CD4-positive, alpha-beta memory T cell (primary cell): ENCODE results near the gene EMP1. TPM values are rescaled to one million over a fixed set of nuclear protein-coding genes. Genes with fewer than 3 reads are reported as not detected.
"Not testable (repeated sequence)": the region's sequence is repeated elsewhere in the genome, so short reads cannot be mapped to it uniquely, and the experiment has no call there.

Source experiments
- CTCF ChIA-PET: fragments of 350-600 bp; sonication (Branson Sonifier 250); formaldehyde crosslinking; loops from one replicate; lab custom pipeline; 2021; ENCODE audit warnings: inconsistent platforms; ENCODE audit not compliant: partially characterized antibody; lab: Charles Lee
- POLR2A ChIA-PET: fragments of 350-600 bp; sonication (Branson Sonifier 250); formaldehyde crosslinking; loops from one replicate; lab custom pipeline; 2021; ENCODE audit not compliant: partially characterized antibody; lab: Charles Lee
- DNase-seq, 5 donors: peaks; one replicate each; pipeline versions ENCODE4 v3.0.0 to v3.0.0-alpha.2; 2020 to 2022; ENCODE audit warnings: mixed read lengths in 1 of 5
- H3K27ac ChIP-seq: one replicate; pipeline ENCODE4 v1.7.0; 2013; ENCODE audit warnings: low read depth, low read length
- H3K27me3 ChIP-seq: 2 replicates; pipeline ENCODE4 v1.7.0; 2013; ENCODE audit warnings: mild to moderate bottlenecking, low read length, moderate library complexity; ENCODE audit not compliant: insufficient read depth
- H3K36me3 ChIP-seq: 2 replicates; pipeline ENCODE4 v1.7.0; 2013; ENCODE audit warnings: mild to moderate bottlenecking, low read length, moderate library complexity; ENCODE audit not compliant: insufficient read depth
- H3K4me1 ChIP-seq: 2 replicates; pipeline ENCODE4 v1.7.0; 2013; ENCODE audit warnings: mild to moderate bottlenecking, low read length, moderate library complexity; ENCODE audit not compliant: insufficient read depth
- H3K4me3 ChIP-seq, 2 donors: one replicate each; pipeline ENCODE4 v1.7.0; 2013; ENCODE audit warnings: low read length in 2 of 2, mild to moderate bottlenecking in 1 of 2
- H3K9me3 ChIP-seq, 2 donors: one replicate each; pipeline ENCODE4 v1.7.0; 2013; ENCODE audit warnings: low read length in 2 of 2, control low read depth in 1 of 2; ENCODE audit not compliant: control insufficient read depth in 1 of 2
- H3K27ac Mint-ChIP-seq, 7 donors: one replicate each; pipeline ENCODE4 v1.8.0; 2020 to 2021; ENCODE audit warnings: mixed read lengths in 7 of 7, mild to moderate bottlenecking in 6 of 7, inconsistent platforms in 3 of 7, moderate library complexity in 3 of 7
- H3K27me3 Mint-ChIP-seq, 2 donors: one replicate each; pipeline ENCODE4 v1.8.0; 2020 to 2021; ENCODE audit warnings: mixed read lengths in 2 of 2
- H3K36me3 Mint-ChIP-seq, 2 donors: one replicate each; pipeline ENCODE4 v1.8.0; 2020 to 2021; ENCODE audit warnings: mixed read lengths in 2 of 2, inconsistent platforms in 1 of 2, mild to moderate bottlenecking in 1 of 2
- H3K4me1 Mint-ChIP-seq, 4 donors: one replicate each; pipeline ENCODE4 v1.8.0; 2020 to 2021; ENCODE audit warnings: mixed read lengths in 4 of 4, mild to moderate bottlenecking in 1 of 4
- H3K4me3 Mint-ChIP-seq, 8 donors: one replicate each; pipeline ENCODE4 v1.8.0; 2020 to 2021; ENCODE audit warnings: mixed read lengths in 8 of 8, mild to moderate bottlenecking in 7 of 8, moderate library complexity in 6 of 8, inconsistent platforms in 3 of 8
- H3K9me3 Mint-ChIP-seq, 8 donors: one replicate each; pipeline ENCODE4 v1.8.0; 2020 to 2021; ENCODE audit warnings: mixed read lengths in 8 of 8, mild to moderate bottlenecking in 5 of 8, inconsistent platforms in 3 of 8, moderate library complexity in 1 of 8
- intact Hi-C: fragments of 100-400 bp; cut with micrococcal nuclease; formaldehyde crosslinking; loops from one replicate; pipeline ENCODE4 v1.15.1; 2023
- polyA plus RNA-seq, 2 donors: library from polyadenylated mRNA; unstranded; fragments of 300-500 nt; fragmentation: Illumina TruSeq; gene quantifications; one replicate each; pipeline ENCODE4 v1.2.3, GENCODE V29; 2021
- total RNA-seq, 2 experiments: library from RNA; stranded (reverse); gene quantifications; one replicate each; pipeline ENCODE4 v1.2.3, GENCODE V29; 2021

The EMP1 gene
- total and polyA plus RNA-seq, 4 experiments from 2014 or later, result 0.50 to 5.8 (median 3.2) TPM

DNA sequence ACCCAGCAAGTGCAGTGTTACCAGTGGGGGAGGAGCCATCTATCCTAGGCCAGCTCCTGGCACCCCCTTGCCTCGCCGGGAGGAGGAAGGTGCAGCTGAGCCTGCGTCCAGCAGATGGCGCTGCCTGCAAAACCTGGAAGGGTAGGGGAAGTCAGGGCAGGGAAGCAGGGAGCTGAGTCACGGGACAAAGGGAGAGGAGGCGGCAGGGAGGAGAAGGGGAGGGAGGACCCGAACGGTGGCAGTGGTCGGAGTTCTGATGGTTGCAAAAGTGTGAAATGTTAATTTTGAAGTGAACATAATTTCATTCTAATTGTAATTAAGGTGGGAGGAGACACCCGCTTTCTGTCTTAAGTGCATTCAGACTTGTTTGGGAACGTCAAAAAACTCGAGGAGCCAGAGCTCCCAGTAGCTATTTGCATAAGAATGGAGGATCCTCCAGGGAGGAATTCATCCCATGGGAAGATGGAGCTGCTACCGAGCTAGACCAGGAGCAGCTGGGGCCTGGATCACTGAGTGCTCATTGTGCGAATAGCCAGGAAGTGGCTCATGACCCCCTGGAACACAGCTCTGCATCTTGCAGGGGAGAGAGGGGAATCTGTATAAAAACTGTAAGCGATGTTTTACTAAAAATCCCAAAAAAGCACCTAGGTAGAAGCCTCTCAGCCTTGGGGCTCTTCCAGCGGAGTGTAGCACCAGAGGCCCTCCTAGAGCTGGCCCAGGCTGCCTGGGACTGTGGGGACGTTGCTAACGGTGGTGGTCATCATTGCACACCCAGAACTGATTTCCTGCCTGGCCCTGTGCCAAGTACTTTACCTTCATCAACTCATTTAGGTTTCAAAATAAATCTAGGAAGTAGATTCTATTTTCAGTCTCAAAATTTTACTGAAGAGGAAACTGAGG lies 59.5 kb downstream of the EMP1 start:
- peak; percentile 57 to 71 (median 61) for DNase-seq
- intact Hi-C loops, result loop anchor here (5.0 kb wide), 1 partner anchor 911 kb away; no protein-coding TSS in a partner anchor
- no peak overlapping the region for H3K4me3 ChIP-seq
- Mint-ChIP-seq H3K27ac (no peak overlapping the region), H3K27me3 (peaks cover 6 to 12% of the 10 kb centered on the region in 2 donors), H3K4me3 (peak overlapping the region in 2 of 8 donors; percentile 34 to 49), H3K4me1 (peaks cover 0 to 3% (median 1%) of the 10 kb centered on the region in 4 donors), H3K9me3 (no peaks in the 10 kb centered on the region), H3K36me3 (no peaks in the 10 kb centered on the region)
- ChIA-PET POLR2A (no interaction called here), CTCF (interaction anchor here (0.6 to 6.3 kb wide), 37 partner anchors 10 to 1491 kb away, joined by 3 to 43 read pairs (median 5); partner anchors contain the start of gene FAM234B)
- H3K27me3 ChIP-seq, result no peaks in the 10 kb centered on the region
- H3K27ac ChIP-seq, result no peak overlapping the region
- no peaks in the 10 kb centered on the region for H3K9me3 ChIP-seq
- H3K36me3 ChIP-seq, result no peaks in the 10 kb centered on the region
- no peaks in the 10 kb centered on the region for H3K4me1 ChIP-seq

DNA sequence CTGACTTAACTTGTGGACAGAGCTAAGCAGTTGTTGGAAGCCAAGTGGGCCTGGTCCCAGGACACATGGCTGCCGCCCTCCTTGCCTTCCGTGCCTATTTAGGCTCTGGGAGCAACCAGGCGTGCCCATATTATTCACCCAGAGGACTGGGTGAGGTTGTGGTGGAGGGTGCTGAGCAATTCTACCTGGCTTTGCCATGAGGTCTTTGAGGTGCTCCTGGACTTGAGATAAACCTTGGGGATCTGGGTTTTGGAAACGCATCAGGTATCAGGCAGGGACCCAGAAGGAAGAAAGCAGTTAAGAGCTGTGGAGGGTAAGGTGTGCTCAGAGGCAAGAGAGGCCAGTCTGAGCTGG lies 60.1 kb downstream of the EMP1 start:
- CTCF ChIA-PET, result interaction anchor here (0.7 to 6.3 kb wide), 26 partner anchors 10 to 1590 kb away, joined by 3 to 43 read pairs (median 6); partner anchors contain the start of gene FAM234B
- intact Hi-C loops, result loop anchor here (5.0 kb wide), 1 partner anchor 911 kb away; no protein-coding TSS in a partner anchor
- peaks cover 0 to 3% (median 1%) of the 10 kb centered on the region in 4 donors for H3K4me1 Mint-ChIP-seq
- no peaks in the 10 kb centered on the region for H3K36me3 Mint-ChIP-seq
- Histone ChIP-seq H3K9me3 (no peaks in the 10 kb centered on the region), H3K4me1 (no peaks in the 10 kb centered on the region), H3K27ac (no peak overlapping the region), H3K36me3 (no peaks in the 10 kb centered on the region), H3K27me3 (no peaks in the 10 kb centered on the region), H3K4me3 (no peak overlapping the region)
- no peak for DNase-seq
- peaks cover 6 to 9% of the 10 kb centered on the region in 2 donors for H3K27me3 Mint-ChIP-seq
- POLR2A ChIA-PET, result no interaction called here
- H3K9me3 Mint-ChIP-seq, result no peaks in the 10 kb centered on the region
- H3K4me3 Mint-ChIP-seq, result peak overlapping the region in 1 of 8 donors; percentile 23
- H3K27ac Mint-ChIP-seq, result peak overlapping the region in 1 of 7 donors; percentile 61

DNA sequence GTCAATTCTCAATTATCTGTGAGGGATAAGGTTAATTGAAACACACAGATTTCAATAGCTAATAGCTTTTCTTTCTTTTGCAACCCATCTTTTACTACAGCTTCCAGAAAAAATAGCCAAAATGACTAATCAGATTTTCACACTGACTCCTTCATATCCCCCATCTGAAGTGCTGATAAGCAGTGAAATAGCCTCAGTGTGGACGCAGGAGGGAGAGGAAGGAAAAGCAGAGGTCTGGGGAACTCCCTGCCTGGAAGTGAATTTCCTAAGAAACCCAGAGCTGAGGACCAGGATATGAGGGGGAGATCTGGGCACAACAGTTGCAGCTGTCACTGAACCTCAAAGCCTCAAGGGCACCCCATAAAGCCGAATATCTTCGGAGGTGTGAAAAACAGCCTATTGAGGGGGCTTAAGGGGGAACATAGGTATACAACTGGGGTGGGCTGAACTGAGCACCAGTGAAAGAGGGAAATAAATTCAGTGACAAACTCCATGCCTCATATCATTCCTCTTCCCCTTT lies 60.9 kb downstream of the EMP1 start:
- Mint-ChIP-seq H3K9me3 (no peaks in the 10 kb centered on the region), H3K27ac (no peak overlapping the region), H3K4me1 (peaks cover 0 to 3% (median 1%) of the 10 kb centered on the region in 4 donors), H3K36me3 (no peaks in the 10 kb centered on the region), H3K27me3 (peaks cover 5 to 6% of the 10 kb centered on the region in 2 donors), H3K4me3 (no peak overlapping the region)
- ChIA-PET POLR2A (no interaction called here), CTCF (interaction anchor here (0.7 to 6.3 kb wide), 10 partner anchors 10 to 1589 kb away, joined by 3 to 43 read pairs (median 8); partner anchors contain the start of gene FAM234B)
- Histone ChIP-seq H3K4me1 (no peaks in the 10 kb centered on the region), H3K27me3 (no peaks in the 10 kb centered on the region), H3K4me3 (no peak overlapping the region), H3K36me3 (no peaks in the 10 kb centered on the region), H3K27ac (no peak overlapping the region), H3K9me3 (no peaks in the 10 kb centered on the region)
- intact Hi-C loops, result loop anchor here (5.0 kb wide), 1 partner anchor 910 kb away; no protein-coding TSS in a partner anchor
- no peak for DNase-seq

DNA sequence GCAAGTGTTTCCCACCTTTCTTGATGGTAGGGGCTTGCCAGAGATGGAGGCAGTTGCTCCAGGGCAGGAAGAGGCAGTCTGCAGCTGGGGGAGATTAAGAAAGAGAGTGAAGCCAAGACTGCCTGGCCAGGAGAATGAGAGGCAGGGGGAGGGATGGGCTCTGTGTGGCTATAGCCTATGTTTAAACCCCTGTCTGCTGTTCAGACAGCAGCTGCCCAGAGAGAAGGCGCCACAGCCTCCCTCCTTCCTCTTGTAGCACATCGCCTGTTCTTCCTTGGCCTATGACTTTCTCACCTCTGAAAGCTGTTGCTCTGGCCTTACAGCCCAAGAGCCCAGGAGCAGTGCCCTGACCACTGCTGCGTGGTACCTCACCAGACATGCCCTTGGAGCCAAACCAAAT lies 61.7 kb downstream of the EMP1 start:
- ChIA-PET POLR2A (no interaction called here), CTCF (interaction anchor here (1.6 to 6.3 kb wide), 4 partner anchors 9 to 46 kb away, joined by 4 to 43 read pairs (median 20); no protein-coding TSS in a partner anchor)
- intact Hi-C loops, result loop anchor here (5.0 kb wide), 1 partner anchor 909 kb away; no protein-coding TSS in a partner anchor
- peaks cover 0 to 3% (median 1%) of the 10 kb centered on the region in 4 donors for H3K4me1 Mint-ChIP-seq
- no peak overlapping the region for H3K27ac Mint-ChIP-seq
- no peaks in the 10 kb centered on the region for H3K9me3 ChIP-seq
- H3K9me3 Mint-ChIP-seq, result no peaks in the 10 kb centered on the region
- H3K27me3 Mint-ChIP-seq, result peaks cover 2 to 6% of the 10 kb centered on the region in 2 donors
- H3K4me3 ChIP-seq, result no peak overlapping the region
- no peaks in the 10 kb centered on the region for H3K36me3 ChIP-seq
- DNase-seq, result no peak
- H3K4me3 Mint-ChIP-seq, result no peak overlapping the region
- no peaks in the 10 kb centered on the region for H3K4me1 ChIP-seq
- no peaks in the 10 kb centered on the region for H3K27me3 ChIP-seq
- H3K27ac ChIP-seq, result no peak overlapping the region
- no peaks in the 10 kb centered on the region for H3K36me3 Mint-ChIP-seq

DNA sequence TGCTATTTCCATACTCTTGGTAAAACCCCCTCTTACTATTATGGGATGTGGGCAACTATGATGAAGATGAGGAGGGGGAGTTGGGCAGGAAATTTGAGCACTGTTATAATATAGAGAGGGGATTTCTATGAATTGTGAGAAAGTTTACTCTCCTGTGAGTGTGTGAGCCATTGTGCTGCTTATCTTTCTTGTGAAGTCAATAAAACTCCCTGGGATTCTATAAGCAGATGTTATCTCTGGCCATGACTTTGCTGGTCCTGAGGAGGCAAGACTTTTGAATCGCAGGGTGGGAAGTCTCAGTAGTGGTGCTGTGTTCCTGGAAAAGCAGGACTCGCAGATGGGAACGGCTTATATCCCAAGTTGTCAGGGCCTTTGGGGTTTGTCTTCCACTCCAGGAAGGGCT lies 62.2 kb downstream of the EMP1 start:
- Histone ChIP-seq H3K9me3 (no peaks in the 10 kb centered on the region), H3K4me3 (no peak overlapping the region), H3K27me3 (no peaks in the 10 kb centered on the region), H3K4me1 (no peaks in the 10 kb centered on the region), H3K27ac (no peak overlapping the region), H3K36me3 (no peaks in the 10 kb centered on the region)
- intact Hi-C loops, result loop anchor here (5.0 kb wide), 1 partner anchor 909 kb away; no protein-coding TSS in a partner anchor
- ChIA-PET CTCF (interaction anchor here (2.0 to 6.3 kb wide), 2 partner anchors 9 kb away, joined by 6 to 43 read pairs; no protein-coding TSS in a partner anchor), POLR2A (no interaction called here)
- H3K36me3 Mint-ChIP-seq, result no peaks in the 10 kb centered on the region
- no peak overlapping the region for H3K4me3 Mint-ChIP-seq
- H3K27me3 Mint-ChIP-seq, result peaks cover 2 to 4% of the 10 kb centered on the region in 2 donors
- DNase-seq, result no peak
- peaks cover 0 to 3% (median 1%) of the 10 kb centered on the region in 4 donors for H3K4me1 Mint-ChIP-seq
- no peak overlapping the region for H3K27ac Mint-ChIP-seq
- H3K9me3 Mint-ChIP-seq, result peaks cover 0 to 2% (median 0%) of the 10 kb centered on the region in 8 donors

DNA sequence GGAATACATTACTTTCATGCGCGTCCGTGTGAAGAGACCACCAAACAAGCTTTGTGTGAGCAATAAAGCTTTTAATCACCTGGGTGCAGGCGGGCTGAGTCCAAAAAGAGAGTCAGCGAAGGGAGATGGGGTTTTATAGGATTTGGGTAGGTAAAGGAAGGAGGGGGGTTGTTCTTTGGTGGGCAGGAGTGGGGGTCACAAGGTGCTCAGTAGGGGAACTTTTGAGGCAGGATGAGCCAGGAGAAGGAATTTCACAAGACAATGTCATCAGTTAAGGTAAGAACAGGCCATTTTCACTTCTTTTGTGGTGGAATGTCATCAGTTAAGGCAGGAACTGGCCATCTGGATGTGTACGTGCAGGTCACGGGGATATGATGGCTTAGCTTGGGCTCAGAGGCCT lies 63.1 kb downstream of the EMP1 start:
- H3K27ac Mint-ChIP-seq, H3K27me3 ChIP-seq, H3K27me3 Mint-ChIP-seq, H3K4me3 ChIP-seq, H3K36me3 ChIP-seq, H3K9me3 Mint-ChIP-seq, H3K4me1 Mint-ChIP-seq, DNase-seq, POLR2A ChIA-PET, H3K4me3 Mint-ChIP-seq, H3K36me3 Mint-ChIP-seq, H3K27ac ChIP-seq, H3K9me3 ChIP-seq, H3K4me1 ChIP-seq: not testable (repeated sequence)
- CTCF ChIA-PET, result interaction anchor here (1.0 to 2.0 kb wide), 2 partner anchors 8 to 10 kb away, joined by 3 to 6 read pairs; no protein-coding TSS in a partner anchor
- intact Hi-C loops, result loop anchor here (5.0 kb wide), 1 partner anchor 908 kb away; no protein-coding TSS in a partner anchor

DNA sequence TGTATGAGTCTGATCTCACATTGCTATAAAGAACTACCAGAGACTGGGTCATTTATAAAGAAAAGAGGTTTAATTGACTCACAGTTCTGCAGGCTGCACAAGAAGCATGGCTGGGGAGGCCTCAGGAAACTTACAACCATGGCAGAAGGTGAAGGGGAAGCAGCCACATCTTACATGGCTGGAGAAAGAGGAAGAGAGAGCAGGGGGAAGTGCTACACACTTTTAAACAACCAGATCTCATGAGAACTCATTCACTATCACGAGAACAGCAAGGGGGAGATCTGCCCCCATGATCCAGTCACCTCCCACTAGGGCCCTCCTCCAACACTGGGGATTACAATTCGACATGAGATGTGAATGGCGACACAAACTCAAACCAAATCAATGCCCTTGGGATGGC lies 71.3 kb downstream of the EMP1 start:
- H3K4me1 ChIP-seq, POLR2A ChIA-PET, H3K9me3 ChIP-seq, H3K36me3 ChIP-seq, H3K36me3 Mint-ChIP-seq, H3K27ac ChIP-seq, H3K4me3 Mint-ChIP-seq, intact Hi-C loops, H3K9me3 Mint-ChIP-seq, H3K27me3 Mint-ChIP-seq, H3K4me3 ChIP-seq, DNase-seq, H3K4me1 Mint-ChIP-seq, H3K27me3 ChIP-seq: not testable (repeated sequence)
- CTCF ChIA-PET, result interaction anchor here (1.5 to 5.4 kb wide), 3 partner anchors 8 to 12 kb away, joined by 3 to 43 read pairs (median 18); no protein-coding TSS in a partner anchor
- peak overlapping the region in 1 of 7 donors; percentile 77 for H3K27ac Mint-ChIP-seq
